Measurements from ENCODE around the gene ATXN7.
A peak's percentile ranks its signal among the peaks of the same experiment; 100 is the strongest.

ATXN7 gene

DNA sequence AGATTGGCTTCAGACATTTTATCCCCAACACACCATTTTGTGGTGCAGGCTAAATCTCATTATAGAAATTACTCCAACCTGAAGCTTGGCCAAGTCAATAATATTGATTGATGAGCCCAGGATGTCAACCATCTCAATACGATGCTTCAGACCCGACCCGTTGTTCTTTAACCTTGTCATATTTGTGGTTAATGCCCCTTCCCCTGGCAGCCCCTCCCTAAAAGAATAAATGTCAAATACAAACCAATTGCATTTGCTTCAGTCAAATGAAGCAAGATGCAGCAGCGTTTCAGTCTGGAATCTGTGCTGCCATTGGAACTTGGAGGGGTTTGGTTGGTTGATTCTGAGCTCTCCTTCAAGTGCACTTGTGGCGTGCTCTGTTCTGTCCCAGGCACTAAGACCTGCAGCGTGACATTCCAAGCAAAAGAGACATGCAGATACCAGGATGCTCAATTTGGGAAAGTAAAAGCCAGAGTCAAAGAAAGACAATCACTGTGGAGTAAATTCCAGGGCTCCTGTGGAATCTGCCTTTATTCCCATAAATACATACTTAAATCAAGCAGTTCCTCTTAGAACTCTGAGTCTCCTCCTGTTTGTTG, 183.4 kb downstream of the ATXN7 start:
- H3K27ac ChIP-seq (ENCODE audit: low read depth, low read length): no peak overlapping the region
- H3K4me3 ChIP-seq (ENCODE audit: low read length): no peak overlapping the region
- peak; percentile 72 for DNase-seq
- no peaks in the 10 kb centered on the region for H3K79me2 ChIP-seq (ENCODE audit: control insufficient read depth, insufficient read depth, low read length)
- H2BK15ac ChIP-seq (replicated peaks; ENCODE audit: low read depth): no peak overlapping the region
- no peak overlapping the region for H2AK5ac ChIP-seq (ENCODE audit: low read length)
- H3K23ac ChIP-seq (ENCODE audit: low read length): no peak overlapping the region
- no peak overlapping the region for H3K4ac ChIP-seq (ENCODE audit: low read depth, low read length)
- H3K9ac ChIP-seq (ENCODE audit: low read length): no peak overlapping the region
- no peak overlapping the region for H3K56ac ChIP-seq (ENCODE audit: low read length)
- no peak overlapping the region for H3K18ac ChIP-seq (ENCODE audit: low read length)
- H3K27me3 ChIP-seq (ENCODE audit: insufficient read depth, low read length, poor library complexity): no peaks in the 10 kb centered on the region
- H3K4me1 ChIP-seq (ENCODE audit: control insufficient read depth, low read depth, low read length): peaks cover 9% of the 10 kb centered on the region
- WGBS (ENCODE audit: extremely low coverage, insufficient coverage, low lambda C conversion rate): no CpG with 5 or more reads among the region's 6 CpGs
- H3K4me2 ChIP-seq (ENCODE audit: low read length): no peak overlapping the region
- no peak overlapping the region for H2BK120ac ChIP-seq (ENCODE audit: low read depth, low read length)
- H3K79me1 ChIP-seq (ENCODE audit: low read length): no peaks in the 10 kb centered on the region
- H4K5ac ChIP-seq (ENCODE audit: low read length): no peak overlapping the region
- no peak overlapping the region for H2BK5ac ChIP-seq (ENCODE audit: low read length)
- no peaks in the 10 kb centered on the region for H3K36me3 ChIP-seq (ENCODE audit: control insufficient read depth, insufficient read depth, low read length)
- no peak overlapping the region for H4K8ac ChIP-seq (ENCODE audit: low read depth, low read length)

DNA sequence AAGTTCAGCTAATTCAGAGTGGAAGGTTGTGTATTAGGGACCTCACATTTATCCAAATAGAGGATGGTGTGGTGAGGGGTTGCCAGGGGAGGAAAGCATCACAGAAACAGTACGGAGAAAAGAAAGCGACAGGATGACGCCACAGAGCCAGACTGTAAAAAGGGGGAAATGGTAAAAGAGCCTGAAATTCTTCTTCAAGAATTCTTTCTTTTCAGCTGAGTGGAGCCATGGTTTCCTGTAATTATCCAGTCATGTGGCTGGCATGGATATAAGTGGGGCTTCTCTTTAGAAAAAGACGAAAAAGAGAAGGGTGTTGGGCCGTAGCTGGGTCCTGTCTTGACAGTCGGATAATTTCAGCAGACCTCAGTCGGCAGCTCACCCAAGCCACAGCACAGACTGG, 184.1 kb downstream of the ATXN7 start:
- no peak overlapping the region for H3K27ac ChIP-seq (ENCODE audit: low read depth, low read length)

DNA sequence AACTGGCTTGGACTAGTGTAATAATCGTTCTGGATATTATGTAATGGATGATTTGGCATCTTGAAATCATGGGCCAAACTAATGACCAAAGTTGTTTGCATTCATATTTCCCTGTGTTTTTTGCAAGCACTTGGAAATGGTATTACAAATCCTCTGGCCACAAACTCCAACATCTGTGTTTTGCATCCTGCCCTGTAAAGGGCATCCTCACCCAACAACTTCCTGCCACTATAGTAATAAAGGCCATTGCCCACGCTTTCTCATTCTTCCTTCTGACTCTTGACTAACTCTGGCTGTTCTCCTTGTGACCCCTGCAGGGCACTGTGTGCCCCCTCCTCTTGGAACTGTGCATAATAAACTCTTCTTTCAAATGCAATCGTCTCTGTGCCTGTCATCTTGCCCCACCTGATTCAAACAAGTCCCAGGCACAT, 185.0 kb downstream of the ATXN7 start:
- no peak overlapping the region for H3K56ac ChIP-seq (ENCODE audit: low read length)
- H3K36me3 ChIP-seq (ENCODE audit: control insufficient read depth, insufficient read depth, low read length): no peaks in the 10 kb centered on the region
- H2BK5ac ChIP-seq (ENCODE audit: low read length): no peak overlapping the region
- H3K23ac ChIP-seq (ENCODE audit: low read length): no peak overlapping the region
- no peak overlapping the region for H3K27ac ChIP-seq (ENCODE audit: low read depth, low read length)
- no peak overlapping the region for H3K4me2 ChIP-seq (ENCODE audit: low read length)
- H3K79me2 ChIP-seq (ENCODE audit: control insufficient read depth, insufficient read depth, low read length): no peaks in the 10 kb centered on the region
- H3K4ac ChIP-seq (ENCODE audit: low read depth, low read length): no peak overlapping the region
- H3K9ac ChIP-seq (ENCODE audit: low read length): no peak overlapping the region
- no peaks in the 10 kb centered on the region for H3K79me1 ChIP-seq (ENCODE audit: low read length)
- no CpG with 5 or more reads among the region's 3 CpGs for WGBS (ENCODE audit: extremely low coverage, insufficient coverage, low lambda C conversion rate)
- no peak overlapping the region for H2BK120ac ChIP-seq (ENCODE audit: low read depth, low read length)
- H2AK5ac ChIP-seq (ENCODE audit: low read length): no peak overlapping the region
- H3K4me1 ChIP-seq (ENCODE audit: control insufficient read depth, low read depth, low read length): peaks cover 9% of the 10 kb centered on the region
- no peak overlapping the region for H4K8ac ChIP-seq (ENCODE audit: low read depth, low read length)
- no peak for DNase-seq
- H3K27me3 ChIP-seq (ENCODE audit: insufficient read depth, low read length, poor library complexity): no peaks in the 10 kb centered on the region
- no peak overlapping the region for H3K4me3 ChIP-seq (ENCODE audit: low read length)
- no peak overlapping the region for H3K18ac ChIP-seq (ENCODE audit: low read length)
- no peak overlapping the region for H4K5ac ChIP-seq (ENCODE audit: low read length)
- no peak overlapping the region for H2BK15ac ChIP-seq (replicated peaks; ENCODE audit: low read depth)

More for the DNA sequence above, 184.1 kb downstream of the ATXN7 start:
- Histone ChIP-seq H3K4me2 (ENCODE audit: low read length) (no peak overlapping the region), H3K79me2 (ENCODE audit: control insufficient read depth, insufficient read depth, low read length) (no peaks in the 10 kb centered on the region), H2AK5ac (ENCODE audit: low read length) (no peak overlapping the region), H3K36me3 (ENCODE audit: control insufficient read depth, insufficient read depth, low read length) (no peaks in the 10 kb centered on the region), H3K56ac (ENCODE audit: low read length) (no peak overlapping the region), H4K5ac (ENCODE audit: low read length) (no peak overlapping the region), H3K4ac (ENCODE audit: low read depth, low read length) (no peak overlapping the region), H4K8ac (ENCODE audit: low read depth, low read length) (no peak overlapping the region), H3K4me3 (ENCODE audit: low read length) (no peak overlapping the region), H3K18ac (ENCODE audit: low read length) (no peak overlapping the region), H2BK5ac (ENCODE audit: low read length) (no peak overlapping the region), H3K9ac (ENCODE audit: low read length) (no peak overlapping the region), H2BK15ac (replicated peaks; ENCODE audit: low read depth) (no peak overlapping the region), H3K4me1 (ENCODE audit: control insufficient read depth, low read depth, low read length) (peaks cover 9% of the 10 kb centered on the region), H3K79me1 (ENCODE audit: low read length) (no peaks in the 10 kb centered on the region), H3K23ac (ENCODE audit: low read length) (no peak overlapping the region), H2BK120ac (ENCODE audit: low read depth, low read length) (no peak overlapping the region), H3K27me3 (ENCODE audit: insufficient read depth, low read length, poor library complexity) (no peaks in the 10 kb centered on the region)
- no peak for DNase-seq
- WGBS (ENCODE audit: extremely low coverage, insufficient coverage, low lambda C conversion rate): no CpG with 5 or more reads among the region's 7 CpGs

DNA sequence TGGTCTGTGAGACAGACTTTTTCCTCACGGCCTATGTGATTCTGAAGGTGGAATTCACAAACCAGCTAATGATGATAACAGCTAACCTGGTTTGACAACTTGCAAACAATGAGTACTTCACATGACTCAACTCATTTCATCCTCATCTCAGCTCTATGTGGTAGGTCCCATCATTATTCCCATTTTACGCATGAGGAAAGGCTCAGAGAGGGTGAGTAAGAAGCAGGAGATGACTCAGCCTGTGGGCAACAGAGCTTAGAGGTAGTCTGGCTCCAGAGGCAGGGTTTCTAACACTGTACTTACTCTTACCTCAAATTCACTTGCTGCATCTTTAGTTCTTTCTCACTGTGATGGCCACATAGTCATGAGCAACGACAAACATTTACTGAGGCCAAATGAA, 185.5 kb downstream of the ATXN7 start:
- no peak overlapping the region for H2BK15ac ChIP-seq (replicated peaks; ENCODE audit: low read depth)
- no peak overlapping the region for H3K9ac ChIP-seq (ENCODE audit: low read length)
- no peak overlapping the region for H2BK5ac ChIP-seq (ENCODE audit: low read length)
- no peak overlapping the region for H3K4me2 ChIP-seq (ENCODE audit: low read length)
- WGBS (ENCODE audit: extremely low coverage, insufficient coverage, low lambda C conversion rate): no CpG with 5 or more reads among the region's 3 CpGs
- no peak overlapping the region for H3K56ac ChIP-seq (ENCODE audit: low read length)
- no peak overlapping the region for H4K8ac ChIP-seq (ENCODE audit: low read depth, low read length)
- H2BK120ac ChIP-seq (ENCODE audit: low read depth, low read length): no peak overlapping the region
- H4K5ac ChIP-seq (ENCODE audit: low read length): no peak overlapping the region
- no peak overlapping the region for H3K4ac ChIP-seq (ENCODE audit: low read depth, low read length)
- no peaks in the 10 kb centered on the region for H3K27me3 ChIP-seq (ENCODE audit: insufficient read depth, low read length, poor library complexity)
- H2AK5ac ChIP-seq (ENCODE audit: low read length): no peak overlapping the region
- H3K18ac ChIP-seq (ENCODE audit: low read length): no peak overlapping the region
- H3K36me3 ChIP-seq (ENCODE audit: control insufficient read depth, insufficient read depth, low read length): no peaks in the 10 kb centered on the region
- peak; percentile 50 for DNase-seq
- no peaks in the 10 kb centered on the region for H3K79me2 ChIP-seq (ENCODE audit: control insufficient read depth, insufficient read depth, low read length)
- H3K79me1 ChIP-seq (ENCODE audit: low read length): no peaks in the 10 kb centered on the region
- H3K4me1 ChIP-seq (ENCODE audit: control insufficient read depth, low read depth, low read length): peaks cover 9% of the 10 kb centered on the region
- H3K23ac ChIP-seq (ENCODE audit: low read length): no peak overlapping the region
- no peak overlapping the region for H3K4me3 ChIP-seq (ENCODE audit: low read length)
- no peak overlapping the region for H3K27ac ChIP-seq (ENCODE audit: low read depth, low read length)

DNA sequence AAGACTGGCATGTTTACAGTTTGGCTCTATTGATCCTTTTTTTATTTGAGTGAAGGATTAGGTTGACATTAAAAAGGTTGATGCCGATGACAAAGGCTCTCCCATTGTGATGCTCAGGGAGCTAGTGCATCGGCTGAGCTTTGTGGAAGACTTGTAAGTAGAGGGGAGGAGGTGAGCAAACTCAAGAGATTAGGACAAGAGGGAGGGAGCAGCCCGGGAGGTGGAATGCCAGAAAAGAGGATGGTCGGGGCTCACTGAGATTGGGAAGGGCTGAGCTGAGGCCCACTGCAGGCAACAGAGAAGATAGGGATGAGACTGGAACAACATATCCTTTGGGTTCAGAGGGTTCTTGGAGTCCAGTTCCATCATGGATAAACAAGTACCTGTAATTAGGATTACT, 186.2 kb downstream of the ATXN7 start:
- no peaks in the 10 kb centered on the region for H3K27me3 ChIP-seq (ENCODE audit: insufficient read depth, low read length, poor library complexity)
- WGBS (ENCODE audit: extremely low coverage, insufficient coverage, low lambda C conversion rate): no CpG with 5 or more reads among the region's 4 CpGs
- H2BK5ac ChIP-seq (ENCODE audit: low read length): no peak overlapping the region
- no peak overlapping the region for H2BK120ac ChIP-seq (ENCODE audit: low read depth, low read length)
- no peak overlapping the region for H3K4me2 ChIP-seq (ENCODE audit: low read length)
- no peak overlapping the region for H3K23ac ChIP-seq (ENCODE audit: low read length)
- no peaks in the 10 kb centered on the region for H3K36me3 ChIP-seq (ENCODE audit: control insufficient read depth, insufficient read depth, low read length)
- H2AK5ac ChIP-seq (ENCODE audit: low read length): no peak overlapping the region
- no peak overlapping the region for H3K27ac ChIP-seq (ENCODE audit: low read depth, low read length)
- no peak overlapping the region for H3K4me3 ChIP-seq (ENCODE audit: low read length)
- no peak overlapping the region for H3K56ac ChIP-seq (ENCODE audit: low read length)
- H4K8ac ChIP-seq (ENCODE audit: low read depth, low read length): no peak overlapping the region
- H3K79me2 ChIP-seq (ENCODE audit: control insufficient read depth, insufficient read depth, low read length): no peaks in the 10 kb centered on the region
- H3K4me1 ChIP-seq (ENCODE audit: control insufficient read depth, low read depth, low read length): peaks cover 9% of the 10 kb centered on the region
- no peak overlapping the region for H3K4ac ChIP-seq (ENCODE audit: low read depth, low read length)
- DNase-seq: peak; percentile 78
- no peaks in the 10 kb centered on the region for H3K79me1 ChIP-seq (ENCODE audit: low read length)
- H2BK15ac ChIP-seq (replicated peaks; ENCODE audit: low read depth): no peak overlapping the region
- H4K5ac ChIP-seq (ENCODE audit: low read length): no peak overlapping the region
- no peak overlapping the region for H3K18ac ChIP-seq (ENCODE audit: low read length)
- H3K9ac ChIP-seq (ENCODE audit: low read length): no peak overlapping the region

Data from mesendoderm (in vitro differentiated cells).